ENCODE results near the gene PCDHGC5.

Gene PCDHGC5

DNA sequence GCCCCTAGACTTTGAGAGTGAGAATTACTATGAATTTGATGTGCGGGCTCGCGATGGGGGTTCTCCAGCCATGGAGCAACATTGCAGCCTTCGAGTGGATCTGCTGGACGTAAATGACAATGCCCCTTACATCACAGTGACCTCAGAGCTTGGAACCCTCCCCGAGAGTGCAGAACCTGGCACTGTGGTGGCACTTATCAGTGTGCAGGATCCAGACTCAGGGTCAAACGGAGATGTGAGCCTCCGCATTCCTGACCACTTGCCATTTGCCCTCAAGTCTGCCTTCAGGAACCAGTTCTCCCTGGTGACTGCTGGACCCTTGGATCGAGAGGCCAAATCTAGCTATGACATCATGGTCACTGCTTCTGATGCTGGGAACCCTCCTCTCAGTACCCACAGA is 2.8 kb upstream of the PCDHGC5 start:
- Histone ChIP-seq H3K4me3 (ENCODE audit: low read length) (no peak overlapping the region), H3K9ac (ENCODE audit: low read length) (no peak overlapping the region), H3K4me1 (ENCODE audit: control insufficient read depth, low read depth, low read length) (peaks cover 15% of the 10 kb centered on the region), H3K4me2 (ENCODE audit: low read length) (no peak overlapping the region), H2BK5ac (ENCODE audit: low read length) (no peak overlapping the region), H3K23ac (ENCODE audit: low read length) (no peak overlapping the region), H2AK5ac (ENCODE audit: low read length) (no peak overlapping the region), H3K27ac (ENCODE audit: low read depth, low read length) (no peak overlapping the region), H2BK15ac (replicated peaks; ENCODE audit: low read depth) (no peak overlapping the region), H3K4ac (ENCODE audit: low read depth, low read length) (no peak overlapping the region), H3K79me1 (ENCODE audit: low read length) (peaks cover 1% of the 10 kb centered on the region), H4K5ac (ENCODE audit: low read length) (no peak overlapping the region), H3K79me2 (ENCODE audit: control insufficient read depth, insufficient read depth, low read length) (no peaks in the 10 kb centered on the region), H3K56ac (ENCODE audit: low read length) (no peak overlapping the region), H3K27me3 (ENCODE audit: insufficient read depth, low read length, poor library complexity) (no peaks in the 10 kb centered on the region), H3K36me3 (ENCODE audit: control insufficient read depth, insufficient read depth, low read length) (no peaks in the 10 kb centered on the region), H2BK120ac (ENCODE audit: low read depth, low read length) (no peak overlapping the region), H4K8ac (ENCODE audit: low read depth, low read length) (no peak overlapping the region), H3K18ac (ENCODE audit: low read length) (no peak overlapping the region)
- DNase-seq: no peak
- WGBS (ENCODE audit: extremely low coverage, insufficient coverage, low lambda C conversion rate): no CpG with 5 or more reads among the region's 9 CpGs

DNA sequence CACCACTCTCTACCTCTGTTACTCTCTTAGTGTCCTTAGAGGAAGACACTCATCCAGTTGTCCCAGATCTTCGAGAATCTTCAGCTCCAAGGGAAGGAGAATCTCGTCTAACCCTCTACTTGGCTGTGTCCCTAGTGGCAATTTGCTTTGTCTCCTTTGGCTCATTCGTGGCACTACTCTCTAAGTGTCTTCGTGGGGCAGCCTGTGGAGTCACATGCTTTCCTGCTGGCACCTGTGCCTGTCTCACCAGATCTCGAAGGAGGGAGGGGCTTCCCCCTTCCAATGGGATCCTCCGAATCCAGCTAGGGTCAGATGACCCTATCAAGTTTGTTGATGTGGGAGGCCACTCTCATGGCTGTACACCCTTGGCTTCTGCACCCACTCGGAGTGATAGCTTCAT is 1.8 kb upstream of the PCDHGC5 start:
- Histone ChIP-seq H3K4ac (ENCODE audit: low read depth, low read length) (no peak overlapping the region), H4K8ac (ENCODE audit: low read depth, low read length) (no peak overlapping the region), H3K56ac (ENCODE audit: low read length) (no peak overlapping the region), H2AK5ac (ENCODE audit: low read length) (no peak overlapping the region), H3K18ac (ENCODE audit: low read length) (no peak overlapping the region), H3K9ac (ENCODE audit: low read length) (no peak overlapping the region), H2BK5ac (ENCODE audit: low read length) (no peak overlapping the region), H3K4me1 (ENCODE audit: control insufficient read depth, low read depth, low read length) (peaks cover 15% of the 10 kb centered on the region), H3K4me2 (ENCODE audit: low read length) (no peak overlapping the region), H2BK15ac (replicated peaks; ENCODE audit: low read depth) (no peak overlapping the region), H2BK120ac (ENCODE audit: low read depth, low read length) (no peak overlapping the region), H3K27ac (ENCODE audit: low read depth, low read length) (no peak overlapping the region), H4K5ac (ENCODE audit: low read length) (no peak overlapping the region), H3K4me3 (ENCODE audit: low read length) (no peak overlapping the region), H3K79me2 (ENCODE audit: control insufficient read depth, insufficient read depth, low read length) (no peaks in the 10 kb centered on the region), H3K23ac (ENCODE audit: low read length) (no peak overlapping the region), H3K36me3 (ENCODE audit: control insufficient read depth, insufficient read depth, low read length) (no peaks in the 10 kb centered on the region), H3K79me1 (ENCODE audit: low read length) (peaks cover 1% of the 10 kb centered on the region), H3K27me3 (ENCODE audit: insufficient read depth, low read length, poor library complexity) (no peaks in the 10 kb centered on the region)
- no CpG with 5 or more reads among the region's 7 CpGs for WGBS (ENCODE audit: extremely low coverage, insufficient coverage, low lambda C conversion rate)
- no peak for DNase-seq

DNA sequence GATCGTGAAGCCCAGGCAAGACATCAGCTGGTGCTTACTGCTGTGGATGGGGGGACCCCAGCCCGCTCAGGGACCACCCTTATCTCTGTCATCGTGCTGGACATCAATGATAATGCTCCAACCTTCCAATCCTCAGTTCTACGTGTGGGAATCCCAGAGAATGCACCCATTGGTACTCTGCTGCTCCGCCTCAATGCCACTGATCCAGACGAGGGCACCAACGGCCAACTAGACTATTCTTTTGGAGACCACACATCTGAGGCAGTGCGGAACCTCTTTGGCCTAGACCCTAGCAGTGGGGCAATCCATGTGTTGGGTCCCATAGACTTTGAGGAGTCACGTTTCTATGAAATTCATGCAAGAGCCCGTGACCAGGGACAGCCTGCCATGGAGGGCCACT is 960 bp downstream of the PCDHGC5 start:
- Histone ChIP-seq H3K4me1 (ENCODE audit: control insufficient read depth, low read depth, low read length) (peaks cover 14% of the 10 kb centered on the region), H3K18ac (ENCODE audit: low read length) (no peak overlapping the region), H2BK5ac (ENCODE audit: low read length) (no peak overlapping the region), H3K4me3 (ENCODE audit: low read length) (no peak overlapping the region), H3K27me3 (ENCODE audit: insufficient read depth, low read length, poor library complexity) (no peaks in the 10 kb centered on the region), H3K79me1 (ENCODE audit: low read length) (peaks cover 1% of the 10 kb centered on the region), H3K9ac (ENCODE audit: low read length) (no peak overlapping the region), H3K23ac (ENCODE audit: low read length) (no peak overlapping the region), H4K8ac (ENCODE audit: low read depth, low read length) (no peak overlapping the region), H2AK5ac (ENCODE audit: low read length) (no peak overlapping the region), H3K36me3 (ENCODE audit: control insufficient read depth, insufficient read depth, low read length) (no peaks in the 10 kb centered on the region), H3K56ac (ENCODE audit: low read length) (no peak overlapping the region), H3K4me2 (ENCODE audit: low read length) (no peak overlapping the region), H2BK120ac (ENCODE audit: low read depth, low read length) (no peak overlapping the region), H2BK15ac (replicated peaks; ENCODE audit: low read depth) (no peak overlapping the region), H3K79me2 (ENCODE audit: control insufficient read depth, insufficient read depth, low read length) (no peaks in the 10 kb centered on the region), H3K4ac (ENCODE audit: low read depth, low read length) (no peak overlapping the region), H4K5ac (ENCODE audit: low read length) (no peak overlapping the region), H3K27ac (ENCODE audit: low read depth, low read length) (no peak overlapping the region)
- DNase-seq: no peak
- no CpG with 5 or more reads among the region's 10 CpGs for WGBS (ENCODE audit: extremely low coverage, insufficient coverage, low lambda C conversion rate)

DNA sequence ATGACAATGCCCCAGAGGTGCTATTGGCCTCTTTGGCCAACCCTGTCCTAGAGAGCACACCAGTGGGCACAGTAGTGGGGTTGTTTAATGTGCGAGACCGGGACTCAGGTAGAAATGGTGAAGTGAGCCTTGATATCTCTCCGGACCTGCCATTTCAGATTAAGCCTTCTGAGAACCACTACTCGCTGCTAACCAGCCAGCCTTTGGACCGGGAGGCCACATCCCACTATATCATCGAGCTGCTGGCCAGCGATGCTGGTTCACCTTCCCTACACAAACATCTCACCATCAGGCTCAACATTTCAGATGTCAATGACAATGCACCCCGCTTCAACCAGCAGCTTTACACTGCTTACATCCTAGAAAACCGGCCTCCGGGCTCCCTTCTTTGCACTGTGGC is 1.4 kb downstream of the PCDHGC5 start:
- Histone ChIP-seq H3K56ac (ENCODE audit: low read length) (no peak overlapping the region), H3K9ac (ENCODE audit: low read length) (no peak overlapping the region), H3K27me3 (ENCODE audit: insufficient read depth, low read length, poor library complexity) (no peaks in the 10 kb centered on the region), H2BK5ac (ENCODE audit: low read length) (no peak overlapping the region), H4K5ac (ENCODE audit: low read length) (no peak overlapping the region), H3K79me2 (ENCODE audit: control insufficient read depth, insufficient read depth, low read length) (no peaks in the 10 kb centered on the region), H2BK120ac (ENCODE audit: low read depth, low read length) (no peak overlapping the region), H3K4me2 (ENCODE audit: low read length) (no peak overlapping the region), H2BK15ac (replicated peaks; ENCODE audit: low read depth) (no peak overlapping the region), H3K23ac (ENCODE audit: low read length) (no peak overlapping the region), H4K8ac (ENCODE audit: low read depth, low read length) (no peak overlapping the region), H3K79me1 (ENCODE audit: low read length) (peaks cover 1% of the 10 kb centered on the region), H3K27ac (ENCODE audit: low read depth, low read length) (no peak overlapping the region), H3K36me3 (ENCODE audit: control insufficient read depth, insufficient read depth, low read length) (no peaks in the 10 kb centered on the region), H3K4me3 (ENCODE audit: low read length) (no peak overlapping the region), H3K4me1 (ENCODE audit: control insufficient read depth, low read depth, low read length) (peaks cover 13% of the 10 kb centered on the region), H2AK5ac (ENCODE audit: low read length) (no peak overlapping the region), H3K4ac (ENCODE audit: low read depth, low read length) (no peak overlapping the region), H3K18ac (ENCODE audit: low read length) (no peak overlapping the region)
- DNase-seq: no peak
- no CpG with 5 or more reads among the region's 10 CpGs for whole genome bisulfite sequencing (ENCODE audit: extremely low coverage, insufficient coverage, low lambda C conversion rate)

DNA sequence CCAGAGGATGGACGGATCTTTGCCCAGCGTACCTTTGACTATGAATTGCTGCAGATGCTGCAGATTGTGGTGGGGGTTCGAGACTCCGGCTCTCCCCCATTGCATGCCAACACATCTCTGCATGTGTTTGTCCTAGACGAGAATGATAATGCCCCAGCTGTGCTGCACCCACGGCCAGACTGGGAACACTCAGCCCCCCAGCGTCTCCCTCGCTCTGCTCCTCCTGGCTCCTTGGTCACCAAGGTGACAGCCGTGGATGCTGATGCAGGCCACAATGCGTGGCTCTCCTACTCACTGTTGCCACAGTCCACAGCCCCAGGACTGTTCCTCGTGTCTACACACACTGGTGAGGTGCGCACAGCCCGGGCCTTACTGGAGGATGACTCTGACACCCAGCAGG is 1.9 kb downstream of the PCDHGC5 start:
- Histone ChIP-seq H3K36me3 (ENCODE audit: control insufficient read depth, insufficient read depth, low read length) (no peaks in the 10 kb centered on the region), H3K4me2 (ENCODE audit: low read length) (no peak overlapping the region), H3K9ac (ENCODE audit: low read length) (no peak overlapping the region), H3K79me1 (ENCODE audit: low read length) (peaks cover 1% of the 10 kb centered on the region), H3K56ac (ENCODE audit: low read length) (peak overlapping the region; percentile 49), H3K4me1 (ENCODE audit: control insufficient read depth, low read depth, low read length) (peaks cover 14% of the 10 kb centered on the region), H2AK5ac (ENCODE audit: low read length) (no peak overlapping the region), H3K27ac (ENCODE audit: low read depth, low read length) (no peak overlapping the region), H3K27me3 (ENCODE audit: insufficient read depth, low read length, poor library complexity) (no peaks in the 10 kb centered on the region), H3K18ac (ENCODE audit: low read length) (no peak overlapping the region), H2BK15ac (replicated peaks; ENCODE audit: low read depth) (no peak overlapping the region), H2BK5ac (ENCODE audit: low read length) (no peak overlapping the region), H2BK120ac (ENCODE audit: low read depth, low read length) (no peak overlapping the region), H3K4me3 (ENCODE audit: low read length) (no peak overlapping the region), H3K4ac (ENCODE audit: low read depth, low read length) (no peak overlapping the region), H3K79me2 (ENCODE audit: control insufficient read depth, insufficient read depth, low read length) (no peaks in the 10 kb centered on the region), H4K8ac (ENCODE audit: low read depth, low read length) (no peak overlapping the region), H3K23ac (ENCODE audit: low read length) (no peak overlapping the region), H4K5ac (ENCODE audit: low read length) (no peak overlapping the region)
- DNase-seq: no peak
- WGBS (ENCODE audit: extremely low coverage, insufficient coverage, low lambda C conversion rate): no CpG with 5 or more reads among the region's 13 CpGs

DNA sequence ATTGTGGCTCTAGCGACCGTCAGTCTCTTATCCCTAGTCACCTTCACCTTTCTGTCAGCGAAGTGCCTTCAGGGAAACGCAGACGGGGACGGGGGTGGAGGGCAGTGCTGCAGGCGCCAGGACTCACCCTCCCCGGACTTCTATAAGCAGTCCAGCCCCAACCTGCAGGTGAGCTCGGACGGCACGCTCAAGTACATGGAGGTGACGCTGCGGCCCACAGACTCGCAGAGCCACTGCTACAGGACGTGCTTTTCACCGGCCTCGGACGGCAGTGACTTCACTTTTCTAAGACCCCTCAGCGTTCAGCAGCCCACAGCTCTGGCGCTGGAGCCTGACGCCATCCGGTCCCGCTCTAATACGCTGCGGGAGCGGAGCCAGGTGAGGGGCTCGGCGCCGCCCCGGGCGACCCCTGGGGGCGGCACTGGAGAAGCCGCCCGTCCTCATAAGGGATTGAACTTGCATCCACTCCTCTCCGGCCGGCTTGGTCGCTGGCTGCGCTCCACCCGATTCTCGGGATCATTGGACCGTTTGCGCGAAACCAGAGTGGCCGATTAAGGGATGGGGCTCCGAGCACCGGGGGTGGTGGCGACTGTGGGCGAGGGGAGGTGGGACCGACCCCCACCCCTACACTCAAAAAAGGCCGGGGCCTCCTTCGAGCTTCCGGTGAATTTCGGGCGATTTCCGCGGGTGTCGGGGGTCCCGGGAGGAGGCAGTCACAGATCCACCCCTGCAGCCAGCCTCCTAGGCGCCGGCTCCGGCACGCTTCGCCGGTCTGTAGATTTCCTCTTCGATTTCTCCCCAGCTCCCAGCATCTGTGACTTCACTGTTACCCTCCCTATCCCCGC is 2.7 kb downstream of the PCDHGC5 start:
- WGBS (ENCODE audit: extremely low coverage, insufficient coverage, low lambda C conversion rate): no CpG with 5 or more reads among the region's 66 CpGs
- H3K4me1 ChIP-seq (ENCODE audit: control insufficient read depth, low read depth, low read length): peaks cover 16% of the 10 kb centered on the region

More for the DNA sequence above, 2.7 kb downstream of the PCDHGC5 start:
- Histone ChIP-seq H3K18ac (ENCODE audit: low read length) (no peak overlapping the region), H4K8ac (ENCODE audit: low read depth, low read length) (no peak overlapping the region), H2BK5ac (ENCODE audit: low read length) (no peak overlapping the region), H3K79me1 (ENCODE audit: low read length) (peaks cover 1% of the 10 kb centered on the region), H3K4me2 (ENCODE audit: low read length) (no peak overlapping the region), H3K79me2 (ENCODE audit: control insufficient read depth, insufficient read depth, low read length) (no peaks in the 10 kb centered on the region), H2BK120ac (ENCODE audit: low read depth, low read length) (no peak overlapping the region), H3K27ac (ENCODE audit: low read depth, low read length) (no peak overlapping the region), H3K36me3 (ENCODE audit: control insufficient read depth, insufficient read depth, low read length) (no peaks in the 10 kb centered on the region), H3K23ac (ENCODE audit: low read length) (peak overlapping the region; percentile 3), H2BK15ac (replicated peaks; ENCODE audit: low read depth) (no peak overlapping the region), H3K4me3 (ENCODE audit: low read length) (no peak overlapping the region), H3K9ac (ENCODE audit: low read length) (no peak overlapping the region), H3K27me3 (ENCODE audit: insufficient read depth, low read length, poor library complexity) (no peaks in the 10 kb centered on the region), H3K56ac (ENCODE audit: low read length) (peak overlapping the region; percentile 49), H3K4ac (ENCODE audit: low read depth, low read length) (no peak overlapping the region), H2AK5ac (ENCODE audit: low read length) (no peak overlapping the region), H4K5ac (ENCODE audit: low read length) (no peak overlapping the region)
- no peak for DNase-seq
